HG02678 (cell line): ENCODE results near the gene NFE2L1.
"Not testable (repeated sequence)": the region's sequence is repeated elsewhere in the genome, so short reads cannot be mapped to it uniquely, and the experiment has no call there.

Experiments used
- ATAC-seq: cut with Tn5 transposase; IDR thresholded peaks from one replicate; pipeline ENCODE4 v1.9.1; 2021; ENCODE audit warnings: mild to moderate bottlenecking, moderate library complexity; ENCODE audit not compliant: unreplicated experiment

NFE2L1 gene

GRCh38 chr17:48066656-48067055 is 18.5 kb downstream of the NFE2L1 start:
- ATAC-seq = no peak

GRCh38 chr17:48067245-48067644 is 19.1 kb downstream of the NFE2L1 start:
- no peak for ATAC-seq

- ATAC-seq = not testable (repeated sequence)
These were observed 19.6 kb downstream of the NFE2L1 start for GRCh38 chr17:48067808-48068207.

- no peak for ATAC-seq
These were observed 20.4 kb downstream of the NFE2L1 start for GRCh38 chr17:48068491-48068961.

GRCh38 chr17:48070195-48070594 is 22.0 kb downstream of the NFE2L1 start:
- ATAC-seq = no peak

GRCh38 chr17:48071654-48072053 is 23.5 kb downstream of the NFE2L1 start:
- ATAC-seq = no peak

GRCh38 chr17:48072811-48073210 is 24.7 kb downstream of the NFE2L1 start:
- ATAC-seq = not testable (repeated sequence)

- ATAC-seq = not testable (repeated sequence)
These were observed 25.5 kb downstream of the NFE2L1 start for GRCh38 chr17:48073566-48074094.

GRCh38 chr17:48074322-48075081 is 26.3 kb downstream of the NFE2L1 start:
- no peak for ATAC-seq

- not testable (repeated sequence) for ATAC-seq
These were observed 29.0 kb downstream of the NFE2L1 start for GRCh38 chr17:48077152-48077551.

GRCh38 chr17:48081858-48082257 is 33.7 kb downstream of the NFE2L1 start:
- no peak for ATAC-seq

GRCh38 chr17:48084932-48085331 is 36.8 kb downstream of the NFE2L1 start:
- no peak for ATAC-seq

- no peak for ATAC-seq
These were observed 45.3 kb downstream of the NFE2L1 start for GRCh38 chr17:48093341-48094045.

GRCh38 chr17:48095611-48096010 is 47.5 kb downstream of the NFE2L1 start:
- no peak for ATAC-seq

- ATAC-seq = no peak
These were observed 52.0 kb downstream of the NFE2L1 start for GRCh38 chr17:48100160-48100559.

- ATAC-seq = no peak
These were observed 52.4 kb downstream of the NFE2L1 start for GRCh38 chr17:48100591-48101011.

GRCh38 chr17:48101012-48101720 is 53.0 kb downstream of the NFE2L1 start, which contains the start of gene CBX1:
TSS of gene CBX1 (minus strand) at chr17:48101478. CDS start at chr17:48077004, 24,474 bp downstream.
- peak; percentile 92 for ATAC-seq

GRCh38 chr17:48102043-48102750 is 54.0 kb downstream of the NFE2L1 start:
- no peak for ATAC-seq

GRCh38 chr17:48102798-48103715 is 54.9 kb downstream of the NFE2L1 start:
- no peak for ATAC-seq
